Vagina (tissue), 2 donors: ENCODE data around the gene GLI3.

Source experiments
- POLR2AphosphoS5 ChIP-seq, 2 donors: sonication (generic); formaldehyde crosslinking; IDR thresholded peaks; one replicate each; pipeline ENCODE4 v1.9.0; 2017; ENCODE audit warnings: antibody characterized with exemption in 2 of 2, mild to moderate bottlenecking in 2 of 2, low read depth in 1 of 2; ENCODE audit not compliant: insufficient read depth in 1 of 2
- TF ChIP-seq, protein P1 (sequence below), 3 experiments: fragments of 450-650 bp in 2 of 3; fragments of 200-600 bp in 1 of 3; sonication (generic) in 1 of 3; IDR thresholded peaks; one replicate each; pipeline ENCODE4 v1.5.1; 2017 to 2019; ENCODE audit warnings: antibody characterized with exemption in 3 of 3, mild to moderate bottlenecking in 2 of 3, moderate library complexity in 2 of 3

DNA sequence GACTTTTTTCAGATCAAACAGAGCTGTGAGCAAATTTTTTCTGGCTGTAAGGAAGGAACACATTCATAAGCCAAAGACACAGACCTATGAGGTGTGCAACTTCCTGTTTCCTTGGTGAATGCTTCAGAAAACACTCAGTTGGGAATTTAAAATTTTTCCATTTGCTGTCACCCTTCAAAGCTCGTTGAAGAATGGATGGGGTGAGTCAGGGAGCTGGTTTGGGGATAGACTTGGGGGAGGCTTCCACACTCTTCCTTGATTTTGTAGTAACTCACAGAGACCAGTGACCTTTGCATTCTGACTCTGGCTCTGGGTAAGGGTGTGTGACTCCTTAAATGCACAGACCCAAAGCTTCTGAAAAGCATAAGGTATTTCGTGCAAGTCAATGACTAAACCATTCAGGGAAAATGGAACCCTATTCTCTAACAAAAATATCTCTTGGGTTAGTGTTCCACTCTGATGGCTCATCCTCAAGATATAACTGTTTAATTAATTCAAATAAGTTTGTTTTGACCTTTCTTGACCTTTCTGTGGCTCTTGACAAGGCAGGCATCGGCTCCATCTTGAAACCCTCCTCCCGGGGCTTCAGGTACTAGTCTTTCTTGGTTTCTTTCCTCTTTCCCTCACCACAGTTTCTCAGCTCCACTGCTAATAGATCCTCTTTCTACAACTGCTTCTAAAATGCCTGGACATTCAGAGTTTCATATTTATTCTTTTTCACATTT, 306.3 kb downstream of the GLI3 start:
- TF ChIP-seq POLR2AphosphoS5 (IDR thresholded peaks at IDR 0.05; ENCODE audit: insufficient read depth in 1 of 2, low read depth in 1 of 2): no peak
- TF ChIP-seq, protein P1, sequence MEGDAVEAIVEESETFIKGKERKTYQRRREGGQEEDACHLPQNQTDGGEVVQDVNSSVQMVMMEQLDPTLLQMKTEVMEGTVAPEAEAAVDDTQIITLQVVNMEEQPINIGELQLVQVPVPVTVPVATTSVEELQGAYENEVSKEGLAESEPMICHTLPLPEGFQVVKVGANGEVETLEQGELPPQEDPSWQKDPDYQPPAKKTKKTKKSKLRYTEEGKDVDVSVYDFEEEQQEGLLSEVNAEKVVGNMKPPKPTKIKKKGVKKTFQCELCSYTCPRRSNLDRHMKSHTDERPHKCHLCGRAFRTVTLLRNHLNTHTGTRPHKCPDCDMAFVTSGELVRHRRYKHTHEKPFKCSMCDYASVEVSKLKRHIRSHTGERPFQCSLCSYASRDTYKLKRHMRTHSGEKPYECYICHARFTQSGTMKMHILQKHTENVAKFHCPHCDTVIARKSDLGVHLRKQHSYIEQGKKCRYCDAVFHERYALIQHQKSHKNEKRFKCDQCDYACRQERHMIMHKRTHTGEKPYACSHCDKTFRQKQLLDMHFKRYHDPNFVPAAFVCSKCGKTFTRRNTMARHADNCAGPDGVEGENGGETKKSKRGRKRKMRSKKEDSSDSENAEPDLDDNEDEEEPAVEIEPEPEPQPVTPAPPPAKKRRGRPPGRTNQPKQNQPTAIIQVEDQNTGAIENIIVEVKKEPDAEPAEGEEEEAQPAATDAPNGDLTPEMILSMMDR (IDR thresholded peaks at IDR 0.05): no peak
